GM18867 (cell line): Measurements from ENCODE around the gene PDAP1.
A peak's percentile ranks its signal among the peaks of the same experiment; 100 is the strongest.
"Not testable (repeated sequence)": the region's sequence is repeated elsewhere in the genome, so short reads cannot be mapped to it uniquely, and the experiment has no call there.

Experiments
- ATAC-seq: cut with Tn5 transposase; IDR thresholded peaks from one replicate; pipeline ENCODE4 v1.9.1; 2021; ENCODE audit warnings: mild to moderate bottlenecking, moderate library complexity; ENCODE audit not compliant: unreplicated experiment

The PDAP1 gene

GRCh38 chr7:99397297-99397983 lies 11.0 kb downstream of the PDAP1 start:
- no peak for ATAC-seq

GRCh38 chr7:99396418-99397296 lies 11.7 kb downstream of the PDAP1 start:
- ATAC-seq, result no peak

GRCh38 chr7:99395616-99396327 lies 12.6 kb downstream of the PDAP1 start:
- ATAC-seq, result no peak

GRCh38 chr7:99394188-99394502 lies 14.3 kb downstream of the PDAP1 start:
- ATAC-seq, result no peak

GRCh38 chr7:99393355-99394187 lies 14.8 kb downstream of the PDAP1 start:
- ATAC-seq, result no peak

- no peak for ATAC-seq
Measured at GRCh38 chr7:99392659-99393354, 15.6 kb downstream of the PDAP1 start.

- ATAC-seq, result no peak
Measured at GRCh38 chr7:99392046-99392445, 16.4 kb downstream of the PDAP1 start.

GRCh38 chr7:99390941-99391602 lies 17.3 kb downstream of the PDAP1 start:
- no peak for ATAC-seq

GRCh38 chr7:99389772-99390171 lies 18.6 kb downstream of the PDAP1 start:
- ATAC-seq, result no peak

GRCh38 chr7:99387912-99388311 lies 20.5 kb downstream of the PDAP1 start:
- no peak for ATAC-seq

- not testable (repeated sequence) for ATAC-seq
Measured at GRCh38 chr7:99387239-99387635, 21.2 kb downstream of the PDAP1 start.

- no peak for ATAC-seq
Measured at GRCh38 chr7:99386584-99387238, 21.7 kb downstream of the PDAP1 start.

- no peak for ATAC-seq
Measured at GRCh38 chr7:99385564-99385963, 22.8 kb downstream of the PDAP1 start.

GRCh38 chr7:99384523-99384922 lies 23.9 kb downstream of the PDAP1 start:
- no peak for ATAC-seq

- no peak for ATAC-seq
Measured at GRCh38 chr7:99383791-99384370, 24.5 kb downstream of the PDAP1 start.

GRCh38 chr7:99383203-99383602 lies 25.2 kb downstream of the PDAP1 start:
- ATAC-seq, result no peak

GRCh38 chr7:99381664-99382075 lies 26.7 kb downstream of the PDAP1 start:
- ATAC-seq, result no peak

GRCh38 chr7:99380823-99381663 lies 27.4 kb downstream of the PDAP1 start:
- peak; percentile 80 for ATAC-seq
